K562 (cell line): ENCODE results near the gene TXNIP. TPM values are rescaled to one million over a fixed set of nuclear protein-coding genes. Genes with fewer than 3 reads are reported as not detected.

Experiments
- ADNP ChIP-seq: fragments of 200-800 bp; sonication (Bioruptor generic); IDR thresholded peaks from 2 replicates; pipeline ENCODE4 v1.6.1; 2016; ENCODE audit warnings: missing genetic modification characterization, missing compliant biosample characterization
- ATF7 ChIP-seq: fragments of 450-650 bp; IDR thresholded peaks from 2 replicates; pipeline ENCODE4 v1.7.1; 2014; ENCODE audit warnings: mild to moderate bottlenecking, moderate library complexity
- BRD9 ChIP-seq: fragments of 450-650 bp; IDR thresholded peaks from 2 replicates; pipeline ENCODE4 v1.6.1; 2018; ENCODE audit warnings: low read depth; ENCODE audit not compliant: partially characterized antibody
- FOXK1 ChIP-seq: sonication (generic); formaldehyde crosslinking; IDR thresholded peaks from 2 replicates; pipeline ENCODE4 v1.8.0; 2022; ENCODE audit warnings: missing genetic modification reagents, mild to moderate bottlenecking, borderline replicate concordance
- HSF4 ChIP-seq: fragments of 250-450 bp; sonication (Bioruptor Pico); IDR thresholded peaks from 2 replicates; pipeline ENCODE4 v2.1.2; 2022; ENCODE audit warnings: mild to moderate bottlenecking, moderate library complexity, borderline replicate concordance
- KAT8 ChIP-seq: fragments of 450-650 bp; IDR thresholded peaks from 2 replicates; pipeline ENCODE4 v1.6.1; 2016; ENCODE audit warnings: low read depth, mild to moderate bottlenecking
- LEF1 ChIP-seq: fragments of 450-650 bp; IDR thresholded peaks from 2 replicates; pipeline ENCODE4 v1.6.1; 2016; ENCODE audit warnings: mild to moderate bottlenecking
- NR1H2 ChIP-seq: sonication (generic); formaldehyde crosslinking; IDR thresholded peaks from 2 replicates; pipeline ENCODE4 v1.4.0; 2020; ENCODE audit warnings: mild to moderate bottlenecking, missing genetic modification reagents
- ZBTB8A ChIP-seq: fragments of 450-650 bp; IDR thresholded peaks from 2 replicates; pipeline ENCODE4 v1.6.1; 2018; ENCODE audit warnings: mild to moderate bottlenecking, moderate library complexity; ENCODE audit not compliant: partially characterized antibody
- ZNF146 ChIP-seq: IDR thresholded peaks from one replicate; pipeline ENCODE4 v1.6.1; 2018; ENCODE audit warnings: missing compliant biosample characterization; ENCODE audit not compliant: unreplicated experiment
- ZNF41 ChIP-seq: fragments of 250-450 bp; sonication (Bioruptor Pico); conservative IDR thresholded peaks from 2 replicates; pipeline ENCODE4 v1.4.0; 2020; ENCODE audit warnings: mild to moderate bottlenecking
- ZZZ3 ChIP-seq: fragments of 450-650 bp; IDR thresholded peaks from 2 replicates; pipeline ENCODE4 v1.6.1; 2016; ENCODE audit warnings: antibody characterized with exemption, mild to moderate bottlenecking, moderate library complexity
- polyA plus RNA-seq, 8 experiments: library from polyadenylated mRNA; depleted of rRNA in 4 of 8; stranded (reverse) in 5 of 8; unstranded in 3 of 8; fragments of >200 nt; fragmentation: Nextera tagmentation in 2 of 8; fragmentation: Illumina TruSeq in 1 of 8; extraction: Ambion mirVana in 2 of 8; extraction: Trizol in 1 of 8; gene quantifications; 2 replicates each; pipeline versions ENCODE4 v1.2.1 to v1.2.3, GENCODE V29; 2011 to 2014; ENCODE audit warnings: inconsistent platforms in 1 of 8, missing spikeins in 1 of 8
- total RNA-seq, 7 experiments: library from RNA; depleted of rRNA in 6 of 7; stranded (reverse); fragments of >200 nt in 6 of 7; fragmentation: Illumina TruSeq in 2 of 7; extraction: Trizol in 2 of 7; gene quantifications; 2 replicates each; pipeline versions ENCODE4 v1.2.1 to v1.2.3, GENCODE V29; 2011 to 2021; ENCODE audit warnings: low replicate concordance in 1 of 7
- TF ChIP-seq, protein P1 (sequence below), 2 experiments: fragments of 450-650 bp; formaldehyde crosslinking in 1 of 2; IDR thresholded peaks; 2 replicates each; pipeline versions ENCODE4 v1.4.0 to v1.6.1; 2014 to 2020; ENCODE audit warnings: mild to moderate bottlenecking in 2 of 2, borderline replicate concordance in 1 of 2, low read depth in 1 of 2
- TF ChIP-seq, protein P2 (sequence below), 2 experiments: fragments of 450-650 bp; conservative IDR thresholded peaks; 2 replicates each; pipeline ENCODE4 v1.6.1; 2017; ENCODE audit warnings: mild to moderate bottlenecking in 2 of 2, moderate library complexity in 2 of 2
- TF ChIP-seq, protein P3 (sequence below): fragments of 450-650 bp; IDR thresholded peaks from 2 replicates; pipeline ENCODE4 v1.6.1; 2014; ENCODE audit warnings: low read depth, mild to moderate bottlenecking, moderate library complexity, borderline replicate concordance
- TF ChIP-seq, protein P4 (sequence below): sonication (generic); formaldehyde crosslinking; IDR thresholded peaks from 2 replicates; pipeline ENCODE4 v1.8.1; 2022; ENCODE audit warnings: missing genetic modification reagents

The TXNIP gene
- total and polyA plus RNA-seq, 9 of the 15 experiments (the other 6 are each of a cell fraction or from before 2014, with no cell fraction given): 120 to 499 (median 257) TPM

DNA sequence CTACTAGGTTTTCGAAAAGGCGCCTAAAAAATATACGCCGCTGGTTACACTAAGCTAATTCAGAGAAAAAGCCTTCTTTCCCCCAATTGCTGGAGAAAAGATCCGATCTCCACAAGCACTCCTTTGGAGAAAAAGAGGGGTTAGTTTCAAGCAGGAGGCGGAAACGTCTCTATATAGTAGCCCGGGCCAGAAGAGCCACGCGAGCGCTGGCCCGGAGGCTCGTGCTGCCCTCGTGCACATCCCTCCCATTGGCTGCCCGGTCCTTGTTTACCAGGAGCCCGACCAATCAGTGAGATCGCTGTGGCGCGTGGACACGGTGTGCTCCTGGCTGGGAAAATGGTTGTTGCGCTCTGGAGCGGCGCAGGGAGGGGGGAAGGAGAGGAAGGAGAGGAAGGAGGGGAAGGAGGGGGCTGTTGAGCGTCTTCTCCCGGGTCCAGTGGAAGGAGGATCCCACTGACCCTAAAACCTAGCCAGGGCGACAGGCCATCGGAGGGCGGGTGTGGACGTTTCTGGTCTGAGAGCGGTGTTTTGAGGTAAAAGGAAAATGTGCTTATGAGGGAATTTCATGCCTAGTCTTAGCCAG lies at the start of gene TXNIP (continued):
- TF ChIP-seq, protein P1, sequence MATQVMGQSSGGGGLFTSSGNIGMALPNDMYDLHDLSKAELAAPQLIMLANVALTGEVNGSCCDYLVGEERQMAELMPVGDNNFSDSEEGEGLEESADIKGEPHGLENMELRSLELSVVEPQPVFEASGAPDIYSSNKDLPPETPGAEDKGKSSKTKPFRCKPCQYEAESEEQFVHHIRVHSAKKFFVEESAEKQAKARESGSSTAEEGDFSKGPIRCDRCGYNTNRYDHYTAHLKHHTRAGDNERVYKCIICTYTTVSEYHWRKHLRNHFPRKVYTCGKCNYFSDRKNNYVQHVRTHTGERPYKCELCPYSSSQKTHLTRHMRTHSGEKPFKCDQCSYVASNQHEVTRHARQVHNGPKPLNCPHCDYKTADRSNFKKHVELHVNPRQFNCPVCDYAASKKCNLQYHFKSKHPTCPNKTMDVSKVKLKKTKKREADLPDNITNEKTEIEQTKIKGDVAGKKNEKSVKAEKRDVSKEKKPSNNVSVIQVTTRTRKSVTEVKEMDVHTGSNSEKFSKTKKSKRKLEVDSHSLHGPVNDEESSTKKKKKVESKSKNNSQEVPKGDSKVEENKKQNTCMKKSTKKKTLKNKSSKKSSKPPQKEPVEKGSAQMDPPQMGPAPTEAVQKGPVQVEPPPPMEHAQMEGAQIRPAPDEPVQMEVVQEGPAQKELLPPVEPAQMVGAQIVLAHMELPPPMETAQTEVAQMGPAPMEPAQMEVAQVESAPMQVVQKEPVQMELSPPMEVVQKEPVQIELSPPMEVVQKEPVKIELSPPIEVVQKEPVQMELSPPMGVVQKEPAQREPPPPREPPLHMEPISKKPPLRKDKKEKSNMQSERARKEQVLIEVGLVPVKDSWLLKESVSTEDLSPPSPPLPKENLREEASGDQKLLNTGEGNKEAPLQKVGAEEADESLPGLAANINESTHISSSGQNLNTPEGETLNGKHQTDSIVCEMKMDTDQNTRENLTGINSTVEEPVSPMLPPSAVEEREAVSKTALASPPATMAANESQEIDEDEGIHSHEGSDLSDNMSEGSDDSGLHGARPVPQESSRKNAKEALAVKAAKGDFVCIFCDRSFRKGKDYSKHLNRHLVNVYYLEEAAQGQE (IDR thresholded peaks at IDR 0.05; ENCODE audit: borderline replicate concordance): no peak; the same call in 1 of the 2 replicates
- TF ChIP-seq, protein P1 (CRISPR knock-in tag; IDR thresholded peaks at IDR 0.05; ENCODE audit: low read depth): no peak
- peak; percentile 81 for TF ChIP-seq LEF1
- no peak for TF ChIP-seq ZNF41 (CRISPR knock-in tag)
- TF ChIP-seq, protein P2, sequence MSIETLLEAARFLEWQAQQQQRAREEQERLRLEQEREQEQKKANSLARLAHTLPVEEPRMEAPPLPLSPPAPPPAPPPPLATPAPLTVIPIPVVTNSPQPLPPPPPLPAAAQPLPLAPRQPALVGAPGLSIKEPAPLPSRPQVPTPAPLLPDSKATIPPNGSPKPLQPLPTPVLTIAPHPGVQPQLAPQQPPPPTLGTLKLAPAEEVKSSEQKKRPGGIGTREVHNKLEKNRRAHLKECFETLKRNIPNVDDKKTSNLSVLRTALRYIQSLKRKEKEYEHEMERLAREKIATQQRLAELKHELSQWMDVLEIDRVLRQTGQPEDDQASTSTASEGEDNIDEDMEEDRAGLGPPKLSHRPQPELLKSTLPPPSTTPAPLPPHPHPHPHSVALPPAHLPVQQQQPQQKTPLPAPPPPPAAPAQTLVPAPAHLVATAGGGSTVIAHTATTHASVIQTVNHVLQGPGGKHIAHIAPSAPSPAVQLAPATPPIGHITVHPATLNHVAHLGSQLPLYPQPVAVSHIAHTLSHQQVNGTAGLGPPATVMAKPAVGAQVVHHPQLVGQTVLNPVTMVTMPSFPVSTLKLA (conservative IDR thresholded peaks at IDR 0.05): peak; percentile 100
- peak; percentile 99 for TF ChIP-seq KAT8
- no peak for TF ChIP-seq HSF4 (CRISPR knock-in tag)
- no peak for TF ChIP-seq ZBTB8A
- TF ChIP-seq FOXK1 (CRISPR knock-in tag): peak; percentile 100
- TF ChIP-seq BRD9: no peak
- peak; percentile 90 for TF ChIP-seq ATF7
- no peak for TF ChIP-seq ZZZ3
- TF ChIP-seq, protein P3, sequence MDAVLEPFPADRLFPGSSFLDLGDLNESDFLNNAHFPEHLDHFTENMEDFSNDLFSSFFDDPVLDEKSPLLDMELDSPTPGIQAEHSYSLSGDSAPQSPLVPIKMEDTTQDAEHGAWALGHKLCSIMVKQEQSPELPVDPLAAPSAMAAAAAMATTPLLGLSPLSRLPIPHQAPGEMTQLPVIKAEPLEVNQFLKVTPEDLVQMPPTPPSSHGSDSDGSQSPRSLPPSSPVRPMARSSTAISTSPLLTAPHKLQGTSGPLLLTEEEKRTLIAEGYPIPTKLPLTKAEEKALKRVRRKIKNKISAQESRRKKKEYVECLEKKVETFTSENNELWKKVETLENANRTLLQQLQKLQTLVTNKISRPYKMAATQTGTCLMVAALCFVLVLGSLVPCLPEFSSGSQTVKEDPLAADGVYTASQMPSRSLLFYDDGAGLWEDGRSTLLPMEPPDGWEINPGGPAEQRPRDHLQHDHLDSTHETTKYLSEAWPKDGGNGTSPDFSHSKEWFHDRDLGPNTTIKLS: peak; percentile 66; the same call in 1 of the 2 replicates
- TF ChIP-seq, protein P4, sequence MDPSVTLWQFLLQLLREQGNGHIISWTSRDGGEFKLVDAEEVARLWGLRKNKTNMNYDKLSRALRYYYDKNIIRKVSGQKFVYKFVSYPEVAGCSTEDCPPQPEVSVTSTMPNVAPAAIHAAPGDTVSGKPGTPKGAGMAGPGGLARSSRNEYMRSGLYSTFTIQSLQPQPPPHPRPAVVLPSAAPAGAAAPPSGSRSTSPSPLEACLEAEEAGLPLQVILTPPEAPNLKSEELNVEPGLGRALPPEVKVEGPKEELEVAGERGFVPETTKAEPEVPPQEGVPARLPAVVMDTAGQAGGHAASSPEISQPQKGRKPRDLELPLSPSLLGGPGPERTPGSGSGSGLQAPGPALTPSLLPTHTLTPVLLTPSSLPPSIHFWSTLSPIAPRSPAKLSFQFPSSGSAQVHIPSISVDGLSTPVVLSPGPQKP (CRISPR knock-in tag): no peak
- no peak for TF ChIP-seq ADNP (tag)
- TF ChIP-seq ZNF146 (CRISPR knock-in tag): no peak
- no peak for TF ChIP-seq NR1H2 (CRISPR knock-in tag)
